ENCODE measurements around the gene STAC3. TPM values are rescaled to one million over a fixed set of nuclear protein-coding genes. Genes with fewer than 3 reads are reported as not detected.

The STAC3 gene
- total RNA-seq, 1 experiment from 2014 or later = 2.5 TPM

GRCh38 chr12:57223191-57224165, 27.5 kb downstream of the STAC3 start (continued):
- no peak for TF ChIP-seq YY1 (IDR thresholded peaks at IDR 0.05; ENCODE audit: extremely low read depth, insufficient replicate concordance, low read depth, low read length)
- no peak for TF ChIP-seq CTCF (IDR thresholded peaks at IDR 0.05 in 2 of 3, conservative IDR thresholded peaks at IDR 0.05 in 1 of 3; ENCODE audit: borderline replicate concordance in 1 of 3, insufficient read depth in 1 of 3, low read depth in 2 of 3, low read length in 2 of 3)
- TF ChIP-seq MAX (IDR thresholded peaks at IDR 0.05) = no peak
- no peak for TF ChIP-seq EZH2phosphoT487 (IDR thresholded peaks at IDR 0.05; ENCODE audit: borderline replicate concordance)
- TF ChIP-seq ELF1 (IDR thresholded peaks at IDR 0.05; ENCODE audit: borderline replicate concordance, low read depth) = no peak

GRCh38 chr12:57222286-57223190, 28.4 kb downstream of the STAC3 start:
- Histone ChIP-seq H4K20me1 (ENCODE audit: insufficient read depth) (no peaks in the 10 kb centered on the region), H3K79me2 (ENCODE audit: insufficient read depth, low read length) (no peaks in the 10 kb centered on the region), H3K9me2 (ENCODE audit: insufficient read depth) (no peaks in the 10 kb centered on the region), H3K4me2 (ENCODE audit: low read length) (no peak overlapping the region), H3K4me3 (replicated peaks in 1 of 2; ENCODE audit: low read depth in 1 of 2, low read length in 2 of 2) (no peak overlapping the region), H3K27ac (ENCODE audit: low read depth, low read length) (no peak overlapping the region), H2AFZ (ENCODE audit: low read depth, low read length, poor library complexity, severe bottlenecking) (no peak overlapping the region), H3K9me3 (ENCODE audit: control insufficient read depth in 1 of 2, insufficient read depth in 1 of 2, low read depth in 1 of 2, low read length in 2 of 2) (no peaks in the 10 kb centered on the region), H3K36me3 (ENCODE audit: control insufficient read depth in 1 of 2, insufficient read depth in 2 of 2, low read length in 2 of 2) (no peaks in the 10 kb centered on the region), H3K9ac (ENCODE audit: low read length) (no peak overlapping the region), H3K27me3 (ENCODE audit: insufficient read depth, low read length) (no peaks in the 10 kb centered on the region), H3K4me1 (ENCODE audit: control insufficient read depth in 1 of 2, insufficient read depth in 2 of 2, low read length in 2 of 2) (peaks cover 0 to 10% of the 10 kb centered on the region in 2 experiments; a peak in 1 of 4 replicates)
- BruUV-seq (replicated peaks) = no TSS peak
- RAD21 ChIA-PET (ENCODE audit: low non-redundant PET in 1 of 2, low total read pairs in 2 of 2, uncharacterized antibody in 2 of 2, unreplicated experiment in 2 of 2) = no interaction called here
- ATAC-seq = no peak
- no peak for DNase-seq (ENCODE audit: low read depth, low spot score)
- intact Hi-C loops (cut with micrococcal nuclease) = no loop called here
- POLR2A ChIA-PET = no interaction called here
- CTCF ChIA-PET = no interaction called here
- TF ChIP-seq ZBTB33 (IDR thresholded peaks at IDR 0.05; ENCODE audit: extremely low read depth, insufficient replicate concordance, low read length) = no peak
- TF ChIP-seq CTCF (IDR thresholded peaks at IDR 0.05 in 2 of 3, conservative IDR thresholded peaks at IDR 0.05 in 1 of 3; ENCODE audit: borderline replicate concordance in 1 of 3, insufficient read depth in 1 of 3, low read depth in 2 of 3, low read length in 2 of 3) = no peak
- TF ChIP-seq SRF (IDR thresholded peaks at IDR 0.05; ENCODE audit: low read depth) = no peak
- TF ChIP-seq YY1 (IDR thresholded peaks at IDR 0.05; ENCODE audit: extremely low read depth, insufficient replicate concordance, low read depth, low read length) = no peak
- TF ChIP-seq EGR1 (IDR thresholded peaks at IDR 0.05; ENCODE audit: low read depth) = no peak
- no peak for TF ChIP-seq CEBPB (IDR thresholded peaks at IDR 0.05; ENCODE audit: low read depth)
